Epithelial cell of esophagus (primary cell): ENCODE data around the gene LY6G5C.
A peak's percentile ranks its signal among the peaks of the same experiment; 100 is the strongest.
"Not testable (repeated sequence)": the region's sequence is repeated elsewhere in the genome, so short reads cannot be mapped to it uniquely, and the experiment has no call there.

ENCODE experiments used
- DNase-seq: peaks from one replicate; pipeline ENCODE4 v3.0.0; 2010; ENCODE audit warnings: low read depth
- H3K4me3 ChIP-seq: 2 replicates; pipeline ENCODE4 v1.5.1; 2011; ENCODE audit warnings: mild to moderate bottlenecking, low read length, control low read depth
- TF ChIP-seq, protein P1 (sequence below): IDR thresholded peaks from 2 replicates; pipeline ENCODE4 v1.5.1; 2011; ENCODE audit warnings: low read depth, mild to moderate bottlenecking, low read length, control low read depth, inconsistent platforms; ENCODE audit not compliant: insufficient read depth; ENCODE audit errors: missing control alignments

Gene LY6G5C

DNA sequence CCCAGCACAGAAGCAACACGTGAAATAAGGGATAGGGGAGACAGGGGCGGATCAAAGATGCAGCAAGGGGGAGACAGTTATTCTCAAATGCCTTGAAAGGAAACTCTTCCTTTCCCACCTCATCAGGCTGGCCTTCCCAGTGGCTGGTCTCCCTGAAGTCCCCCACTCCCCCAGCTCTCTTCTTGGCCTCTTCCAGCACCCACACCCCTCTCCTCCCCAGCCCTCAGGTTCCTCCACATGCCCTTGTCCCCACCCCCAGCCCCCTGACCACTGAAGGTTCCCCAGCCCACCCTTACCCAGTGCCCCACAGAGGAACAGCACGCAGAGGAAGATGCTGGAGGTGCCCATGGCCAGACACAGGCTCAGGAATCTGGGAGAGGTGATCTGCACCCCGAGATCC, 32.6 kb upstream of the LY6G5C start:
- no peak for DNase-seq
- no peak overlapping the region for H3K4me3 ChIP-seq
- TF ChIP-seq, protein P1, sequence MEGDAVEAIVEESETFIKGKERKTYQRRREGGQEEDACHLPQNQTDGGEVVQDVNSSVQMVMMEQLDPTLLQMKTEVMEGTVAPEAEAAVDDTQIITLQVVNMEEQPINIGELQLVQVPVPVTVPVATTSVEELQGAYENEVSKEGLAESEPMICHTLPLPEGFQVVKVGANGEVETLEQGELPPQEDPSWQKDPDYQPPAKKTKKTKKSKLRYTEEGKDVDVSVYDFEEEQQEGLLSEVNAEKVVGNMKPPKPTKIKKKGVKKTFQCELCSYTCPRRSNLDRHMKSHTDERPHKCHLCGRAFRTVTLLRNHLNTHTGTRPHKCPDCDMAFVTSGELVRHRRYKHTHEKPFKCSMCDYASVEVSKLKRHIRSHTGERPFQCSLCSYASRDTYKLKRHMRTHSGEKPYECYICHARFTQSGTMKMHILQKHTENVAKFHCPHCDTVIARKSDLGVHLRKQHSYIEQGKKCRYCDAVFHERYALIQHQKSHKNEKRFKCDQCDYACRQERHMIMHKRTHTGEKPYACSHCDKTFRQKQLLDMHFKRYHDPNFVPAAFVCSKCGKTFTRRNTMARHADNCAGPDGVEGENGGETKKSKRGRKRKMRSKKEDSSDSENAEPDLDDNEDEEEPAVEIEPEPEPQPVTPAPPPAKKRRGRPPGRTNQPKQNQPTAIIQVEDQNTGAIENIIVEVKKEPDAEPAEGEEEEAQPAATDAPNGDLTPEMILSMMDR = no peak

DNA sequence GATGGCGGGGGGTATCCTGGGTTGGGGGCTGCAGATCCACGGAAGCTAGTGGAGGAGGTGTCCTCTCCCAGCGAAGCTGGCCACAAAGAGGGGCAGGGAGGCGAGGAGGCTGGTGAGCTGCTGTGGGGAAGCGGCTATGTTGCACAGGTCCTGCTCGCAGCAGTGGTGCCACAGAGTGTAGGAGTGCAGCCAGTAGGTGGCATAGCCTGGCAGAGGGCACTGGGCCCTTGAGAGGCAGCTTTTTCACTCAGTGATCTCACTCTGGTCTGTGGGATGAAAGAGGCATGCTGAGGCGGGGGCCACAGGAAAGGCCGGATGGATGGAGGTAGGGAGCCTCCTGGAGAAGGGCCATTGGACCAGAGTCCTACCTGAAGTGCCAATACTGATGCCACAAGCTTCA, 31.4 kb upstream of the LY6G5C start:
- TF ChIP-seq, protein P1 = peak; percentile 50
- DNase-seq = peak; percentile 52

DNA sequence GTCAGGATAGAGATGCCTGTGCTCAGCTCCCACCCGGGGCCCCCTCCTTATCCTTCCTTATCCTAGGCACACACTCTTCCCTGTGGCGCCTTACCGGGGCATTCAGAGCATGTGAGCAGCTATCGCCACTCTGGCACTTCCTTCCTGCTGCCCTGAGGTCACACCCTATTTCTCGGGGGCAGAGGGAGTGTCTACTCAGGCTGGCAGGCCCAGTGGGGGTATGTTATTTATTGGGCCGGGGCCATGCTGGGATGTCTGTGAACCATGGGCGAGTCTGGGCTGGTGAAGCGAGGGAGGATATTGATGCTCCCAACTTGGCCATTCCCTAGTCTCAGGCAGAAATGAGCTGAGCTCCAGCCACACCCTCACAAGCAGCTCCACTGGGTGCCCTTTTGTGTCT, 30.4 kb upstream of the LY6G5C start:
- no peak overlapping the region for H3K4me3 ChIP-seq
- TF ChIP-seq, protein P1 = no peak
- DNase-seq = peak; percentile 21

More for the DNA sequence above, 31.4 kb upstream of the LY6G5C start:
- no peak overlapping the region for H3K4me3 ChIP-seq

DNA sequence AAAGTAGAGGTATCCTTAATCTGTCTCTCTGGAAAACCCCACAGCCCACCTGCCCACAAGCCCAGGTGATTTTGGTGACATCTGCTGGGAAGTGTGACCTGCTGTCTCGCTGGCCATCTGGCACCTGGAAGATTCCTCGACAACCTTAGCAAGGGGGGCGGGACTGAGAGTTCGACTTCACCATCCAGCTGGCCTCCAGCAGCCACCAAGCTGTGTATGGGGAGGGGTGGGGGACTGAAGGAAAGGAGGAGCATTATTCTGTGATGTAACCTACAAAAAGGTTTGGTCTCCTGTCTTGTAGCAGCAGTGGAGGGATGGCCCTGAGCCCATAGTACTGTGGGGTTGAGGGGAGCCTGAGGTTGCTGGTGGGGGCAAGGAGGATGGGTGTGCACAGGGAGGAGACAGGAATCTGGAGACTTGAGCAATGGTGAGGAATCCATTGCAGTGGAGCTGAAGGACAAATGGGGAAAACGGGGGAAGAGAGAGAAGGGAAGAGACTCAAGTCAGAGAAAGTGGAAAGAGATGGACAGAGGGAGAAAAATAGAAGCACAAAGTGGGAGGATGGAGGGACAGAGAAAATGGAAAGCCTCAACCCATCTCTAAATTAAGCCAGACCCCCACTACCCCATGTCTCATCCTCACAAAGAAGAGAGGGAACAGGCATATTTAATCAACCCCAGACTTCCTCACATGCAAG, 29.8 kb upstream of the LY6G5C start:
- TF ChIP-seq, protein P1 = no peak
- no peak for DNase-seq
- H3K4me3 ChIP-seq = no peak overlapping the region

DNA sequence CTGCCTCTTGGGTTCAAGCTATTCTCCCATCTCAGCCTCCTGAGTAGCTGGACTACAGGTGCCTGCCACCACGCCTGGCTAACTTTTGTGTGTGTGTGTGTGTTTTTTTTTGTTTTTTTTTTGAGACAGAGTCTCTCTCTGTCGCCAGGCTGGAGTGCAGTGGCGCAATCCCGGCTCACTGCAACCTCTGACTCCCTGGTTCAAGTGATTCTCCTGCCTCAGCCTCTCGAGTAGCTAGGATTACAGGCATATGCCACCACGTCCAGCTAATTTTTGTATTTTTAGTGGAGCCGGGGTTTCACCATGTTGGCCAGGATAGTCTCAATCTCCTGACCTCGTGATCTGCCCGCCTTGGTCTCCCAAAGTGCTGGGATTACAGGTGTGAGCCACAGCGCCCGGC, 28.3 kb upstream of the LY6G5C start:
- not testable (repeated sequence) for H3K4me3 ChIP-seq, DNase-seq

DNA sequence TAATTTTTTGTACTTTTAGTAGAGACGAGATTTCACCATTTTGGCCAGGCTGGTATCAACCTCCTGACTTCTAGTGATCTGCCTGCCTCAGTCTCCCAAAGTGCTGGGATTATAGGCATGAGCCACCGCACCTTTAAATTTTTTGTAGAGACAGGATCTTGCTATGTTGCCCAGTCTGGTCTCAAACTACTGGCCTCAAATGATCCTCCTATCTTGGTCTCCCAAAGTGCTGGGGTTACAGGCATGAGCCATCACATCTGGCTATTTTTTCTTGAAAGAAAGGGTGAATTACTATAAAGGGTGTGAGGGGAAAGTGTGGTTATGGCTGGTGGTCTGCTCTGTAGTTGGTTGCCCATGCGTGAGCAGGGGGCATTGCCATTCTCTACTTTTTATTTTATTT, 27.4 kb upstream of the LY6G5C start:
- no peak overlapping the region for H3K4me3 ChIP-seq
- DNase-seq = no peak
- TF ChIP-seq, protein P1 = no peak

DNA sequence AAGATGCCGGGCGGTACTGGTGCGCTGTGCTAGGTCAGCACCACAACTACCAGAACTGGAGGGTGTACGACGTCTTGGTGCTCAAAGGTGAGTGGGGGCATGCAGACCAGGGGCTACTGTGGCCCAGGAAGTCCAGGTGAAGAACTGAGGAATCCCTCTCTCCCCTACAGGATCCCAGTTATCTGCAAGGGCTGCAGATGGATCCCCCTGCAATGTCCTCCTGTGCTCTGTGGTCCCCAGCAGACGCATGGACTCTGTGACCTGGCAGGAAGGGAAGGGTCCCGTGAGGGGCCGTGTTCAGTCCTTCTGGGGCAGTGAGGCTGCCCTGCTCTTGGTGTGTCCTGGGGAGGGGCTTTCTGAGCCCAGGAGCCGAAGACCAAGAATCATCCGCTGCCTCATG, 26.8 kb upstream of the LY6G5C start:
- no peak for DNase-seq
- TF ChIP-seq, protein P1 = no peak
- no peak overlapping the region for H3K4me3 ChIP-seq
